Stimulated activated CD8-positive, alpha-beta memory T cell treated with anti-CD3 and anti-CD28 coated beads, Interleukin-7, amount 100 ng/mL, for 1 hour (primary cell): ENCODE measurements around the gene TAF1L.

Source experiments
- DNase-seq, 2 donors: peaks; one replicate each; pipeline ENCODE4 v3.0.0-alpha.2; 2020; ENCODE audit warnings: low read depth in 2 of 2

Gene TAF1L

DNA sequence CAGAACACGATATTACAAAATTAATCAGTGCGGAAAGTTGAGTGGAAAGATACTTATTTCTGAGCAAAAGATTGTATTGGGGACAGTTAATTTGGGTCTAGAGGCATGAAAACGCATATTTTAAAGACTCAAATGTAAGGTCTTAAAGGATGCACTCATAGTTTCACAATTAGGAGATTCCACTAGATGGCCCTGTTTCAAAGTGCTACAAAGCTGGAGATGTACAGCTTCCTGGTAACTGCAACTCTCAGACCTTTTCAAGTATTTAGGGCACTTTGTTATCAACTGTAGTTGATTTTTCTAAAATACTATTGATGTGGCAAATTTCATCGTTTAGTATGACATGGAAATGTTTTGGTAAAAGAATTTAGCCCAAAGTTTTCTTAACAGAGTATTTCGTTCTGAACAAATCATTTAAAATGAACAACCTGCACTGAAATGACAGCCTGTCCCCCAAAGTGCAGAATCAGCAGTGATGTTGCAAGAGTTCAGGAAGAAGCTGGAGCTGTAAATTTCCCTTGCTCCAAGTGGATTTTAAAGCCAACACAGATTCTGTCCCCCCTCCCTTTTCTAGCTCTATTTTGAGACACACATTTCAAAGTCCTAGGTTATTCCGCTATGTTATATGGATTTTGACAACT, 46.3 kb downstream of the TAF1L start:
- no peak for DNase-seq

DNA sequence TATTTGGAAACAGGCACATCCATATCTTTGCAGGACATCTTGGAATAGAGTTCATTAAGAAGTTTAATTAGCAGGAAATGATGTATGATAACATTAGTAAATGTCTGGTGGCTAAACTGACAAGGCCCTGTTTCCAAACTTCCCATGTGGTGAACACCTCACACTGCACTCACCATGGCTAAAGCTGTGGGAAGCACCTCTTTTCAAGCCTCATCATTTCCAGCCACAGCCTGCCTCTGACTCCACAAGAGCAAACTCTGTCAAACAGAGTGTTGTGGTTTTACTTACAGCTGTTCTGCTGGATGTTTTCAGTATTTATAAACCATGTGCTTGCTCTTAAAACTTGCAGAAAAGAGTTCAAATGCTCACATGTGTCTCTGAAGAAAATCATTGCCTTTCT, 47.6 kb downstream of the TAF1L start:
- no peak for DNase-seq

- DNase-seq = no peak
Observed at GRCh38 chr9:32584784-32585183, 50.7 kb downstream of the TAF1L start.

DNA sequence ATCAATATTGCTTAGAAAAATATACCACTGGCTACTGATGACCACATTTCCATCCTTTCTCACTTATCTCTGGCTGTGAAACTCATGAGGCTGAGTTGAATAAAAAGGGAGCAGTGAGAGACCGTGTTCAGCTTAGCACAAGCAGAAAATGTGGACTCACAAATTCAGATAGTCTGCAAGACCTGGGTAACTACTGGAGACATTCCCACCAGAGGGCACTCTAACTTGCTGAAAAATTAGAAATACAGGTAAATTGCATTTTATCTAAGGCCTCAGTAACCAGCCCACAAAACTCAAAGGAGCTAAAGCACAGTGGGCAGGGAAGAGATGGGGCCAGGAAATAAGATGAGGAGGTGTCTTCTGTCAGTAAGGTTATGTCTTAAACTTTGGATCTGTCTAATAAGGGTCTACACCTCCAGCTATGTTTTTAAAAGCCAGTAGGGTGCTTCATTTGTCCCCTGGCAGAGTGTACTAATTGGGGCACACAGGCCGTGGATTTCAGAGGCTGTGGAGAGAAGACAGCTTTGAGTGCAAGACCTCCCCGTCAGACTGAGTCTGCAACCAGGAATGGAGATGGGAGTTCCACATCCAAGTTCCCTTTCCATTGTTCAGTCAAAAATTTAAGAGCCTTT, 53.8 kb downstream of the TAF1L start:
- no peak for DNase-seq

- no peak for DNase-seq
Observed at GRCh38 chr9:32580631-32581300, 54.7 kb downstream of the TAF1L start.

- DNase-seq = peak; percentile 50 to 76
Observed at GRCh38 chr9:32579706-32580331, 55.6 kb downstream of the TAF1L start.
